Lung (tissue), 12 donors: ENCODE data around the gene ACER2. TPM values are rescaled to one million over a fixed set of nuclear protein-coding genes. Genes with fewer than 3 reads are reported as not detected.
"Not testable (repeated sequence)": the region's sequence is repeated elsewhere in the genome, so short reads cannot be mapped to it uniquely, and the experiment has no call there.

Source experiments
- ATAC-seq: fragments of 200-7000 bp; cut with Tn5 transposase; one replicate; pipeline ENCODE4 v1.9.1; 2020; ENCODE audit warnings: moderate number of reproducible peaks; ENCODE audit not compliant: insufficient read depth, low FRiP score
- DNase-seq, 3 donors: peaks; one replicate each; pipeline ENCODE4 v3.0.0-alpha.2; 2013 to 2017
- H3K27ac ChIP-seq, 2 donors: one replicate each; pipeline ENCODE4 v1.5.1; 2013; ENCODE audit warnings: mild to moderate bottlenecking in 2 of 2, moderate library complexity in 2 of 2, control low read depth in 1 of 2, inconsistent platforms in 1 of 2, low read depth in 1 of 2, low read length in 1 of 2
- H3K27me3 ChIP-seq, 3 donors: one replicate each; pipeline ENCODE4 v1.5.1; 2013; ENCODE audit warnings: low read length in 2 of 3; ENCODE audit not compliant: control insufficient read depth in 3 of 3, insufficient read depth in 3 of 3
- H3K36me3 ChIP-seq, 4 donors: one replicate each; pipeline ENCODE4 v1.5.1; 2013; ENCODE audit warnings: low read length in 4 of 4, mild to moderate bottlenecking in 1 of 4, moderate library complexity in 1 of 4; ENCODE audit not compliant: control insufficient read depth in 4 of 4, insufficient read depth in 4 of 4
- H3K4me1 ChIP-seq, 5 donors: one replicate each; pipeline ENCODE4 v1.5.1; 2013; ENCODE audit warnings: low read length in 5 of 5, mild to moderate bottlenecking in 2 of 5, moderate library complexity in 1 of 5; ENCODE audit not compliant: control insufficient read depth in 5 of 5, insufficient read depth in 5 of 5
- H3K4me3 ChIP-seq: one replicate; pipeline ENCODE4 v1.5.1; 2013; ENCODE audit warnings: mild to moderate bottlenecking, control low read depth, moderate library complexity
- H3K9ac ChIP-seq, 2 donors: one replicate each; pipeline ENCODE4 v1.5.1; 2013; ENCODE audit warnings: low read length in 2 of 2, control low read depth in 1 of 2; ENCODE audit not compliant: insufficient read depth in 1 of 2
- H3K9me3 ChIP-seq, 4 donors: one replicate each; pipeline ENCODE4 v1.5.1; 2013; ENCODE audit warnings: low read length in 3 of 4, mild to moderate bottlenecking in 1 of 4, moderate library complexity in 1 of 4; ENCODE audit not compliant: control insufficient read depth in 4 of 4, insufficient read depth in 3 of 4
- WGBS, 2 donors: extraction: QIAGEN DNeasy Blood & Tissue Kit; methylation state at CpG; one replicate each; pipeline ENCODE4 v1.1.7; 2013; 5-methylcytosine and 5-hydroxymethylcytosine counted together
- polyA plus RNA-seq, 2 donors: library from polyadenylated mRNA; stranded (reverse); fragments of 200-250 nt; gene quantifications; one replicate each; pipeline ENCODE4 v1.2.1, GENCODE V29; 2013
- total RNA-seq, 2 donors: library from RNA; depleted of rRNA in 1 of 2; stranded (reverse); fragments of >200 nt in 1 of 2; gene quantifications; one replicate each; pipeline ENCODE4 v1.2.1, GENCODE V29; 2014 to 2021
- TF ChIP-seq, protein P1 (sequence below): IDR thresholded peaks from 2 replicates; pipeline ENCODE4 v1.5.1; 2012; ENCODE audit warnings: mild to moderate bottlenecking; ENCODE audit errors: control extremely low read depth, extremely low read depth
- donor health status: control.
- donor health status: control.
- donor health status: Bipolar disorder and iron deficiency.
- donor health status: healthy.
- donor health status: DM: yes; HTN: yes; CAD: no.

Gene ACER2
- total and polyA plus RNA-seq, 4 donors, result 0.30 to 4.9 (median 2.8) TPM

DNA sequence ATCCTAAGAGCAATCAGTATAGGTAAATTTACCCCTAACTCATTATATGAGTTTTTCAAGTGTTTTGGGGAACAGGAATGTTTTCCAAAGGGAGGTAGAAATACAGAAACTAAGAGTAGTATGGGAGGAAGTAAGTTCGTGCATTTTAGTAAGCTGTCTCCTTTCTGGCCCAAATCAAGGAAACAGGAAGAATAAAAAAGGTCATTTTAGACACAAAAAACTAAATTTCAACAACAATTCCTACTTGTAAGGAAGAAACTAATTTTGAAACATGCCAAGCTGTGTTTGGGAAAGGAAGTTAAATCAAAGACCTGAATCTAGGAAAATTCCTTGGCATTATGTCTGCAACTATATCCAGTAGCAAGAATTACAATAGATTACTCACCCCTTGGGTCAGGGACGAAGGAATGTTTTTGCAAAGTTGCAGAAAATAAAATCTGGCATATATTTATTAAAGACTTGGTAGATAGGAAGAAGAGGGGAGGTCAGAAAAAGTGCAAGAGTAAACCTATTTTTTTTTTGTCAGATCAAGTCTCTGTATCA lies 22.2 kb upstream of the ACER2 start:
- H3K9me3 ChIP-seq, result no peaks in the 10 kb centered on the region
- 42 to 54% methylated on average over 2 of the region's 2 CpGs for WGBS, 2 donors
- TF ChIP-seq, protein P1, sequence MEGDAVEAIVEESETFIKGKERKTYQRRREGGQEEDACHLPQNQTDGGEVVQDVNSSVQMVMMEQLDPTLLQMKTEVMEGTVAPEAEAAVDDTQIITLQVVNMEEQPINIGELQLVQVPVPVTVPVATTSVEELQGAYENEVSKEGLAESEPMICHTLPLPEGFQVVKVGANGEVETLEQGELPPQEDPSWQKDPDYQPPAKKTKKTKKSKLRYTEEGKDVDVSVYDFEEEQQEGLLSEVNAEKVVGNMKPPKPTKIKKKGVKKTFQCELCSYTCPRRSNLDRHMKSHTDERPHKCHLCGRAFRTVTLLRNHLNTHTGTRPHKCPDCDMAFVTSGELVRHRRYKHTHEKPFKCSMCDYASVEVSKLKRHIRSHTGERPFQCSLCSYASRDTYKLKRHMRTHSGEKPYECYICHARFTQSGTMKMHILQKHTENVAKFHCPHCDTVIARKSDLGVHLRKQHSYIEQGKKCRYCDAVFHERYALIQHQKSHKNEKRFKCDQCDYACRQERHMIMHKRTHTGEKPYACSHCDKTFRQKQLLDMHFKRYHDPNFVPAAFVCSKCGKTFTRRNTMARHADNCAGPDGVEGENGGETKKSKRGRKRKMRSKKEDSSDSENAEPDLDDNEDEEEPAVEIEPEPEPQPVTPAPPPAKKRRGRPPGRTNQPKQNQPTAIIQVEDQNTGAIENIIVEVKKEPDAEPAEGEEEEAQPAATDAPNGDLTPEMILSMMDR, result no peak
- no peaks in the 10 kb centered on the region for H3K27me3 ChIP-seq
- no peak overlapping the region for H3K4me3 ChIP-seq
- H3K4me1 ChIP-seq, result no peaks in the 10 kb centered on the region
- H3K9ac ChIP-seq, result no peak overlapping the region
- DNase-seq, result no peak
- ATAC-seq, result no peak
- H3K36me3 ChIP-seq, result no peaks in the 10 kb centered on the region
- no peak overlapping the region for H3K27ac ChIP-seq

GRCh38 chr9:19387317-19387716 lies 21.5 kb upstream of the ACER2 start:
- Histone ChIP-seq H3K27me3 (no peaks in the 10 kb centered on the region), H3K4me3 (no peak overlapping the region), H3K27ac (no peak overlapping the region), H3K36me3 (no peaks in the 10 kb centered on the region), H3K4me1 (no peaks in the 10 kb centered on the region), H3K9ac (no peak overlapping the region), H3K9me3 (no peaks in the 10 kb centered on the region)
- DNase-seq (no peak), ATAC-seq (no peak)
- WGBS, 2 donors, result 87% methylated on average over 2 of the region's 2 CpGs
- TF ChIP-seq, protein P1, result no peak

GRCh38 chr9:19389539-19389938 lies 19.3 kb upstream of the ACER2 start:
- H3K27me3 ChIP-seq, DNase-seq, H3K9ac ChIP-seq, ATAC-seq, H3K27ac ChIP-seq, H3K36me3 ChIP-seq, H3K4me1 ChIP-seq, H3K4me3 ChIP-seq, H3K9me3 ChIP-seq: not testable (repeated sequence)
- WGBS, 2 donors, result 96 to 98% methylated on average over 4 of the region's 4 CpGs

DNA sequence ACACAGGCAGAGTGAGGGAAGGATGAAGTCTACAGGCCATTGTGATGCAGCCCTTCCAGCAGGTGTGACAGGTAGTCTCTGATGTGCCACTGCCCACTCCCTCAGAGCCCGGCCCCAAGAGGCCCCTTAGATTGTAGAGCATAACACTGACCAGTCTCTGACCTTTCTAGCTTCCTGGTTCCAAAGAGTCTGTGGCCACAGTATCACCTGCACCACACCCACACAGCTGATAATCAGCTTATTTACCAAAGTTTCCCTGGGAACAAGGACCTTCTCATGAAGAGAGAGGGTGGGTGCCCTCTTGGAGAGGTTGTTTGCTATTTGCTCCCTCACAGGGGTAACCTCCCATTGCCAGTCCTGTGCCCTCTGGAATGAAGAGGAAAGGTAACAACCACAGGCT lies 11.0 kb upstream of the ACER2 start:
- ATAC-seq (no peak), DNase-seq (no peak)
- Histone ChIP-seq H3K4me1 (peaks cover 0 to 1% (median 0%) of the 10 kb centered on the region in 5 donors), H3K9me3 (no peaks in the 10 kb centered on the region), H3K27me3 (peaks cover 0 to 2% (median 0%) of the 10 kb centered on the region in 3 donors), H3K9ac (no peak overlapping the region), H3K36me3 (no peaks in the 10 kb centered on the region), H3K4me3 (no peak overlapping the region), H3K27ac (no peak overlapping the region)
- 43 to 78% methylated on average over 1 of the region's 1 CpG for WGBS, 2 donors
- TF ChIP-seq, protein P1, result no peak

DNA sequence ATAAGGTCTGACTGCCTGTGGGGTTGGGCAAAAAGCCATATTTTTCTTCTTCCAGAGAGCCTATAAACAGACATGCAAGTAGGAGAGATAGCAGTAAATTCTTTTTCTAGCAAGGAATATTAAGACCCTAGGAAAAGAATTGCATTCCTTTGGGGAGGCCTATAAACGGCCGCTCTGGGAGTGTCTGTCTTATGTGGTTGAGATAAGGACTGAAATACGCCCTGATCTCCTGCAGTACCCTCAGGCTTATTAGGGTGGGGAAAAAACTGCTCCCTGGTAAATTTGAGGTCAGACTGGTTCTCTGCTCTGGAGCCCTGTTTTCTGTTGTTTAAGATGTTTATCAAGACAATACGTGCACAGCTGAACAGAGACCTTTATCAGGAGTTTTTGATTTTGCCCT lies 5.6 kb upstream of the ACER2 start:
- not testable (repeated sequence) for H3K36me3 ChIP-seq, DNase-seq, H3K27ac ChIP-seq, H3K4me1 ChIP-seq, H3K9ac ChIP-seq, H3K4me3 ChIP-seq, H3K9me3 ChIP-seq, ATAC-seq, H3K27me3 ChIP-seq
- WGBS, 2 donors, result 80 to 94% methylated on average over 4 of the region's 4 CpGs
